Measurements from ENCODE around the gene SUDS3.

SUDS3 gene

GRCh38 chr12:118447181-118447580 is 70.8 kb downstream of the SUDS3 start:
- DNase-seq (ENCODE audit: low read depth, low spot score) = no peak

GRCh38 chr12:118448341-118448740 is 72.0 kb downstream of the SUDS3 start:
- DNase-seq (ENCODE audit: low read depth, low spot score) = no peak

GRCh38 chr12:118455327-118455726 is 79.0 kb downstream of the SUDS3 start:
- no peak for DNase-seq (ENCODE audit: low read depth, low spot score)

- no peak for DNase-seq (ENCODE audit: low read depth, low spot score)
Measured at GRCh38 chr12:118456741-118457140, 80.4 kb downstream of the SUDS3 start.

GRCh38 chr12:118459110-118459509 is 82.8 kb downstream of the SUDS3 start:
- no peak for DNase-seq (ENCODE audit: low read depth, low spot score)

- no peak for DNase-seq (ENCODE audit: low read depth, low spot score)
Measured at GRCh38 chr12:118463677-118464076, 87.3 kb downstream of the SUDS3 start.

- DNase-seq (ENCODE audit: low read depth, low spot score) = no peak
Measured at GRCh38 chr12:118465706-118466105, 89.4 kb downstream of the SUDS3 start.

All from ELF-1 (cell line).